ENCODE results near the gene HAS3.

DNA sequence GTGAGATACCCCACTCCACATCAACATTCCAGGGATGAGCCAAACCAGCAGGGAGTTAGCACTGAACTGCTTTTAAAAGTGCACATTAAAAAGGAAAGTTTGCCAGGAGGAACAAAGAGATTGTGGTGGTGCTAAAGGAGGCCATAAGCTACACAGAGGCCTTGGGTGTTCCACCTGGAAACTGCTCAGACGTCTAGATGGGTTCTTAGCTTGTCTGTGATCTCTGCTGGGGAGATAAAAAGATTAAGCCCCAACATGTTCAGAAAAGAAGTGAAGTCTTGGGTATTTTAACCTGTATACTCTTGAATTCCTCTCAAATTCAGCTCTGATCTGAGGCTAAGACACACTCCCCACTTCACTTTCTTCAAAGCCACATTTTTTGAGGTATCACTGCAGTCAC, 10.4 kb downstream of the HAS3 start:
- no peak for TF ChIP-seq EZH2phosphoT487 (conservative IDR thresholded peaks at IDR 0.05; ENCODE audit: low read length)
- TF ChIP-seq, protein P1, sequence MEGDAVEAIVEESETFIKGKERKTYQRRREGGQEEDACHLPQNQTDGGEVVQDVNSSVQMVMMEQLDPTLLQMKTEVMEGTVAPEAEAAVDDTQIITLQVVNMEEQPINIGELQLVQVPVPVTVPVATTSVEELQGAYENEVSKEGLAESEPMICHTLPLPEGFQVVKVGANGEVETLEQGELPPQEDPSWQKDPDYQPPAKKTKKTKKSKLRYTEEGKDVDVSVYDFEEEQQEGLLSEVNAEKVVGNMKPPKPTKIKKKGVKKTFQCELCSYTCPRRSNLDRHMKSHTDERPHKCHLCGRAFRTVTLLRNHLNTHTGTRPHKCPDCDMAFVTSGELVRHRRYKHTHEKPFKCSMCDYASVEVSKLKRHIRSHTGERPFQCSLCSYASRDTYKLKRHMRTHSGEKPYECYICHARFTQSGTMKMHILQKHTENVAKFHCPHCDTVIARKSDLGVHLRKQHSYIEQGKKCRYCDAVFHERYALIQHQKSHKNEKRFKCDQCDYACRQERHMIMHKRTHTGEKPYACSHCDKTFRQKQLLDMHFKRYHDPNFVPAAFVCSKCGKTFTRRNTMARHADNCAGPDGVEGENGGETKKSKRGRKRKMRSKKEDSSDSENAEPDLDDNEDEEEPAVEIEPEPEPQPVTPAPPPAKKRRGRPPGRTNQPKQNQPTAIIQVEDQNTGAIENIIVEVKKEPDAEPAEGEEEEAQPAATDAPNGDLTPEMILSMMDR (IDR thresholded peaks at IDR 0.05; ENCODE audit: insufficient read depth, low read length, poor library complexity, severe bottlenecking): no peak

Data from SU-DHL-6 (cell line).